ENCODE results near the gene PARVG. TPM values are rescaled to one million over a fixed set of nuclear protein-coding genes. Genes with fewer than 3 reads are reported as not detected.

The PARVG gene
- total RNA-seq, 1 donor from 2014 or later, result 19.9 TPM

GRCh38 chr22:44188316-44188715 lies 7.6 kb downstream of the PARVG start:
- Histone ChIP-seq H3K27ac (no peak overlapping the region), H3K9me3 (no peaks in the 10 kb centered on the region), H3K27me3 (no peaks in the 10 kb centered on the region), H3K36me3 (no peaks in the 10 kb centered on the region), H3K4me1 (no peaks in the 10 kb centered on the region), H3K4me3 (no peak overlapping the region)
- TF ChIP-seq CTCF (IDR thresholded peaks at IDR 0.05), result no peak
- no peak for DNase-seq (ENCODE audit: low spot score in 2 of 2)
- intact Hi-C loops (cut with DNase I), result no loop called here

GRCh38 chr22:44188986-44189630 lies 8.4 kb downstream of the PARVG start:
- no peaks in the 10 kb centered on the region for H3K4me1 ChIP-seq
- H3K9me3 ChIP-seq, result no peaks in the 10 kb centered on the region
- peak in 1 of 2 donors; percentile 6 for DNase-seq (ENCODE audit: low spot score in 2 of 2)
- H3K27ac ChIP-seq, result no peak overlapping the region
- H3K27me3 ChIP-seq, result no peaks in the 10 kb centered on the region
- intact Hi-C loops (cut with DNase I), result no loop called here
- H3K4me3 ChIP-seq, result no peak overlapping the region
- TF ChIP-seq CTCF (IDR thresholded peaks at IDR 0.05), result no peak
- H3K36me3 ChIP-seq, result no peaks in the 10 kb centered on the region

- H3K4me1 ChIP-seq, result no peaks in the 10 kb centered on the region
- intact Hi-C loops (cut with DNase I), result no loop called here
- no peaks in the 10 kb centered on the region for H3K36me3 ChIP-seq
- no peaks in the 10 kb centered on the region for H3K27me3 ChIP-seq
- no peak overlapping the region for H3K27ac ChIP-seq
- TF ChIP-seq CTCF (IDR thresholded peaks at IDR 0.05), result no peak
- DNase-seq (ENCODE audit: low spot score in 2 of 2), result peak in 1 of 2 donors; percentile 5
- no peak overlapping the region for H3K4me3 ChIP-seq
- no peaks in the 10 kb centered on the region for H3K9me3 ChIP-seq
These were observed 9.8 kb downstream of the PARVG start for GRCh38 chr22:44190381-44190976.

GRCh38 chr22:44191036-44191454 lies 10.3 kb downstream of the PARVG start:
- DNase-seq (ENCODE audit: low spot score in 2 of 2), result peak in 1 of 2 donors; percentile 3
- intact Hi-C loops (cut with DNase I), result no loop called here
- TF ChIP-seq CTCF (IDR thresholded peaks at IDR 0.05), result no peak

GRCh38 chr22:44192098-44192815 lies 11.5 kb downstream of the PARVG start:
- Histone ChIP-seq H3K9me3 (no peaks in the 10 kb centered on the region), H3K4me3 (no peak overlapping the region), H3K4me1 (no peaks in the 10 kb centered on the region), H3K27me3 (no peaks in the 10 kb centered on the region), H3K27ac (no peak overlapping the region), H3K36me3 (no peaks in the 10 kb centered on the region)
- DNase-seq (ENCODE audit: low spot score in 2 of 2), result peak; percentile 10 to 41
- intact Hi-C loops (cut with DNase I), result no loop called here
- no peak for TF ChIP-seq CTCF (IDR thresholded peaks at IDR 0.05)

More at GRCh38 chr22:44191036-44191454, 10.3 kb downstream of the PARVG start:
- no peak overlapping the region for H3K4me3 ChIP-seq
- H3K4me1 ChIP-seq, result no peaks in the 10 kb centered on the region
- no peak overlapping the region for H3K27ac ChIP-seq
- H3K27me3 ChIP-seq, result no peaks in the 10 kb centered on the region
- H3K9me3 ChIP-seq, result no peaks in the 10 kb centered on the region
- H3K36me3 ChIP-seq, result no peaks in the 10 kb centered on the region
